Muscle of back (tissue), 11 donors: ENCODE data around the gene RGS3. TPM values are rescaled to one million over a fixed set of nuclear protein-coding genes. Genes with fewer than 3 reads are reported as not detected.

Experiments used
- DNase-seq, 3 donors: peaks; one replicate each; pipeline versions ENCODE4 v3.0.0 to v3.0.0-alpha.2; 2013
- polyA plus RNA-seq, 10 donors: library from polyadenylated mRNA; unstranded; fragments of 120-200 nt; gene quantifications; one replicate each; pipeline ENCODE4 v1.2.1, GENCODE V29; 2013; ENCODE audit not compliant: insufficient read length in 10 of 10

Gene RGS3
- polyA plus RNA-seq, 10 donors, result 34.8 to 61.2 (median 50.0) TPM

DNA sequence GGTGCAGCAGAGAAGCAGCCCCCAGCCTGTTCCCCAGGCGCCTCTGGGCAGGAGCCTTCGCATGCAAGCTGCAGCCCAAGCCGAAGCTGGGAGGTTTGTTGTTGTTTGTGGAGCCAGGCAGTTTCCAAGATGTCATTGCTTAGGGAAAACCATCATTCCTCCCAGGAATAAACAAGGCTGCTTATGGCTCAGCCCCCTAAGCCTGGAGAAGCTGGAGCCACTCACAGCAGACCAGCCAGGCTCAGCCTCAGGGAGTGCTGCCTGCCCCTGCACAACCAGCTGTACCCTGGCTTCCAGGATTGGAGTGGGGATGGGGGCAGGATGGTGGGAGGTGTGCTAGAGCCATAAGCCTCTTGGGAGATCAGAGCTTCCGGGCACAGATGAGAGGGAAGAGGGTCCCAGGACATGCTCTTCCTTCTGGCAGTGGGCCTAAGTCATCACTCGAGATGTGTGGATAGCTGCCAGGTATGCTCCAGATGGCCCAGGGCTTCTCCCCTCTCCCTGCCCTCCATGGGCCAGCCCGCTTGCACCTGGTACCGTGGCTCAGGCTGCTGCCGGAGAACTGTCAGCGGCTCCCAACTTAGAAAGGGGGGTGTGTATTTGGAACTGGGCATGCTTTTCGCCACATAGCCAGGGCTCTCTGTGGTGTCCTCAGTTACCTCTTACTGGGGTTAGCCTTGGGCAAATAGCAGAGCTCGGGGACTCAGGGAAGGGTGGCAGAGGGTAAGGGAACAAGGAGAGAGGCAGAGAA lies 105.2 kb downstream of the RGS3 start:
- peak in 2 of 3 donors; percentile 67 to 78 for DNase-seq

- DNase-seq, result no peak
Measured at GRCh38 chr9:113569472-113570060, 106.0 kb downstream of the RGS3 start.

- DNase-seq, result no peak
Measured at GRCh38 chr9:113570106-113570505, 106.6 kb downstream of the RGS3 start.

DNA sequence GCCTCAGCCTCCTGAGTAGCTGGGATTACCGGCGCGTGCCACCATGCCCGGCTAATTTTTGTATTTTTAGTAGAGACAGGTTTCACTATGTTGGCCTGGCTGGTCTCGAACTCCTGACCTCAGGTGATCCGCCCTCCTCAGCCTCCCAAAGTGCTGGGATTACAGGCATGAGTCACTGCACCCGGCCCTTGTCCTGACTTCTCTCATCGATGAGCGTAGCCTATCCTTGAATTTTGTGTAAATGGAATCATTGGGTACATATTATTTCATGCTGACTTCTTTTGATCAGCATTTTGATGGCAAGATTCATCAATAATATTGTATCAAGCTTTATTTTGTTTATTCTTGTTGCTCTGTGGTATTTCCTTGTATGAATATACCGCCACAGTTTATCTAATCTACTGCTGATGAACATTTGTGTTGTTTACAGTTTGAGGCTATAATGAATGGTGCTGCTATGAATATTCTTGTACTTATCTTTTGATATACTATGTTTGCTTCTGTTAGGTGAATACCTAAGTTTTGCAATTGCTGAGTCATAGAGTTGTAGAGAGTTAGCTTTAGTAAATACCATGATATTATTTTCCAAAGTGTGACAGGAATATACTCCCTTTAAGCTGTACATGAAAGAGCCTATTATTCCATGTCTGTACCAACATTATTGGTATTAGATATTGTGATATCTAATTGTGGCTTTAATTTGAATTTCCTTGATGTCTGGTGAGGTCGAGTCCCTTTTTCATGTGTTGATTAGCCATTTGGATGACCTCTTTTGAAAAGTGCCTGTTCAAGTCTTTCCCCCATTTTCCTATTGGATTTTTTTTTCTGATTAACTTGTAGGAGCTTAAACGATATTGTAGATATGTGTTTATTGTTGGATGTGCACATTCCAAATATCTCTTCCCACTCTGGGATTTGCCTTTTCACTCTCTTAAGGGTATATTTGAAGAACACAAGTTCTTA lies 107.5 kb downstream of the RGS3 start:
- no peak for DNase-seq

DNA sequence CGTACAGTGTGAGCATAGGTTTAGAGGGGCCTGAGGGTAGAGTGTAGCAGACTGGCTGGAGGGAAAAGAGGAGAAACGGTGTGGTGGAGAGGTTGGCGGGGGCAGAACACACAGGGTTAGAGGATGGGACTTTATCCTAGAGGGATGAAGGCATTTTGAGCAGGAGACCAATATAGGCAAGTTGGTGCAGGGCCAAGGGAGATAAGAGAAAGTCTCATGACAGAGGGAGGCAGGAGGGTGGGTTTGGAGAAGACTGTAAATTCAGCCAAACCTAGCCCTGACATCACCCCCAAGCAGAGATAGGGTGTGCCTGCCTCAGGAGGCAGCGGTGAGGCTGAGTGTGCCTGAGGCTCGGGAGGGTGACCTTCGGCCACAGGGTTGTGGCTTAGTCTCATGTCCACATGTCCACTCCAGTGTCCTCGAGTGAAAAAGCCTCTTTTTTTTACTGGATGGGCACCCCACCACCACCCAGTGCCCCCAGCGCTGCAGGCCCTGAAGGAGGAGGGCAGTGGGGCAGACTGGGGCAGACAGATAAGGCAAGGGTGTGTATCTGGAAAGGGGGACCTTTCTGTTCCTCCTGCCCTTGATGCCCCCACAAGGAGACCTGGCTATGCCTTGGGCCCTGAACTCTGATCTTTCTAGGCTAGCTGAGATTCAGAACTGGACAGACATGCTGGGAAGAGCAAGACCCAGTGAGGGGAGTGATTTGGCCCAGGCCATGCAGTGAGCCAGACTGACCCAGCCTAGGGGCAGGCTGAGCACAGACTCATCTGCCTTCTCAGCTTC lies 108.7 kb downstream of the RGS3 start:
- no peak for DNase-seq

- no peak for DNase-seq
Measured at GRCh38 chr9:113573046-113573958, 109.8 kb downstream of the RGS3 start.

GRCh38 chr9:113573959-113574352 lies 110.4 kb downstream of the RGS3 start:
- no peak for DNase-seq

- no peak for DNase-seq
Measured at GRCh38 chr9:113574441-113575262, 111.1 kb downstream of the RGS3 start.

DNA sequence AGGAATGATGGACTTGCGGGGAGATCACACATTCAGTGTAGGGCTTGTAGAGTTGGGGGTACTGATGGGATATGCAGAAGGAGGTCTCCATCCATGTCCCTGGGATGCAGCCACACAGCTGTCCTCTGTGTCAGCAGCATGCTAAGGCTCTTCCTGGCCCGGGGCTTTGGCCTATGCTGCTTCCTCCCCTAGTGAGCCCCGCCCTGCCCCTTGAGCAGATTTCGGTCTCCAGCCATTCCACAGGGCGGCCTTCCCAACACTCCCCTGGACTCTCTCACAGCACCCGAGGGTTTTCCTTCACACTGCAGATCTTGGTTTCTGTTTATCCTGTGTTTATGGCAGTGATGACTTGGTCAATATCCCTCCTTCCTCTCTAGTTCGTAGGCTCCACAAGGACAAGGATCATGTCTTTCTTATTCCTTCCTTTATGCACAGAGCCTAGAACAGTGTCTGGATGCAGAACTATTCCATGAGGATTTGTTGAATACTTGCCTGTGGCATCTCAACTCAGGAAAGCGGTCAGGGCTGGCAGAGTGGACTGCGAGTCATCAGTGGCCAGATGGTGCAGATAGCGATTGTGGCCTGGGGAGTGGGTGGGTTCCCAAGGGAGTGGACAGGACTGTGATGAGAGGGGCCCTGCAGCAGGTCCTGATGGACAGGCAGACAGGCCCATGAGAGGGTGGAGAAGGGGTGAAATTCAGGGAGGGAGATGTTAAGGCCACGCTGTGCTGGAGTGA lies 114.2 kb downstream of the RGS3 start:
- DNase-seq, result no peak

DNA sequence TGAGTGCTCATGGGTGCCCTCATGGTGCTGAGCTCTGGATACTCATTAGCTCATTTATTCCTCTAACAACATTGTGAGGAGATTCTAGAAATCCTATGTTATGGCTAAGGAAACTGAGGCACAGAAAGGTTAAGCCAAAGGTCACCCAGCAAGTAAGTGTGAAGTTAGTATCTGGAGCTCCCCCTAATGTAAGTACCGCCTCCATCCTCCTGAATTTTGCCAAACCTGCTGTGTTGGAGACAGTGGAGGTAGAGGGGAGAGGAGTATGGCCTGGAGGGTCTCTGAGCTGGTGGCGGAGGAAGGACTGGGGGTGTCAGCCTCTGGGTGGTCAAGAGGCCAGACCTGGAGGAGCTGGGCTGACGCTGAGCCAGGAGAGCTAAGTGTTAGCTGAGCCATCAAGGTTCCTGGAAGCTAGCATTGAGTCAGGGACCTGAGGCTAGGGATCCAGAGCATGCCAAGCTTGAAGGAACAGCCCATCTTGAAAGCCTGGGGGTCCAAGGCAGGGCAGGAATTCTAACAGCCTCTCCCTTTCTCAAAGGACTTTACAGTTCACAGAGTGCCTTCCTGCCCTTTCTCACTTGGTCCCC lies 114.8 kb downstream of the RGS3 start:
- DNase-seq, result no peak

- peak in 2 of 3 donors; percentile 52 to 83 for DNase-seq
Measured at GRCh38 chr9:113578882-113579282, 115.4 kb downstream of the RGS3 start.

- DNase-seq, result peak in 1 of 3 donors; percentile 78
Measured at GRCh38 chr9:113579283-113580040, 115.9 kb downstream of the RGS3 start.

GRCh38 chr9:113580041-113580953 lies 116.8 kb downstream of the RGS3 start:
- no peak for DNase-seq

GRCh38 chr9:113580954-113581311 lies 117.4 kb downstream of the RGS3 start:
- no peak for DNase-seq

DNA sequence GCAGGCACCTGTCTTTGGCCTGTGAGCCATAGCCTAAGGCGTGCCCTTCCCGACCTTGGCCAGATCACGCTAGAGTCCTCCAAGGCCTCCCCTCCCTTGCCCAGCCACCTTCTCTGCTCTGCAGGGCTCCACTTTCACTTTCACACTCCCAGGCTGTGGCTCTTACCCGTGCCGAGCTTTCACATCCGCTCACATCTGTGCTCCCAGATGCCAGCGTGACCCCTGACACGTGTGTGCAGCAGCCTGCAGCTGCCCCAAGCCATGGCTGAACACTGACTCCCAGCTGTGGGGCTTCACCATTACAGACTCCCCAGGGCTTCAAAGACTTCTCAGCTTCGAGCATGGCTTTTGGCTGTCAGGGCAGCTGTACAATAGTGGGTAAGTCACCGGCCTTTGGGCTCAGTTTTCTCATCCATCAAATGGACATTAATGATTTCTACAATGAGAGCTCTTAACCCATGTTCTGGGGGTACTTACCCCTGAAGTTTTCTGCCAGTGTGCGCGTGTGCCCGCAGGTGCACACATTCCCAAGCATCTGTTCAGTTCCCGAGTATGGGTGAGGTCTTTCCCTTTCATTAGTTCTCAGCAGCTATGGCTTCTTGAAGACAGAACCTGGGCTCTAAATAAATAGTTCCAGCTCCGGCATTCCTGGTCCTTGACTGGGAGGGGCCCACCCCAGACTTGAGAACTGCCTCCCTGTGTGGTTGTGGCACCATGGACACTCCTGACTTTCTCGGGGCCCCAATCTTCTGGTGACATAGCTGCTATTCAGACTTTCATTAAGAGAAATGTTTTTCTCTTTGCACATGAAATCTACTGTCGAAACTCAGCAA lies 118.6 kb downstream of the RGS3 start:
- DNase-seq, result peak in 1 of 3 donors; percentile 81
